Sciatic nerve (tissue), 2 donors: ENCODE results near the gene SRP14. TPM values are rescaled to one million over a fixed set of nuclear protein-coding genes. Genes with fewer than 3 reads are reported as not detected.
"Not testable (repeated sequence)": the region's sequence is repeated elsewhere in the genome, so short reads cannot be mapped to it uniquely, and the experiment has no call there.

Source experiments
- ATAC-seq: fragments of 200-7000 bp; cut with Tn5 transposase; one replicate; pipeline ENCODE4 v1.9.1; 2020; ENCODE audit warnings: mild to moderate bottlenecking, moderate library complexity
- DNase-seq: peaks from one replicate; pipeline ENCODE4 v3.0.0-alpha.2; 2020; ENCODE audit warnings: low spot score
- intact Hi-C: fragments of 100-400 bp; cut with DNase I; formaldehyde crosslinking; loops from one replicate; pipeline ENCODE4 v1.14.2; 2022
- total RNA-seq: library from RNA; stranded (reverse); fragmentation: NEBNext Ultra II Directional; extraction: Animal tissue kit (Norgen Biotek cat#: 25700); gene quantifications from one replicate; pipeline ENCODE4 v1.2.1, GENCODE V29; 2021
- donor health status: DM: no; HTN: no; CAD: no.
- donor health status: DM: no; HTN: no; CAD: no.

The SRP14 gene
- total RNA-seq, 1 donor from 2014 or later: 150 TPM

DNA sequence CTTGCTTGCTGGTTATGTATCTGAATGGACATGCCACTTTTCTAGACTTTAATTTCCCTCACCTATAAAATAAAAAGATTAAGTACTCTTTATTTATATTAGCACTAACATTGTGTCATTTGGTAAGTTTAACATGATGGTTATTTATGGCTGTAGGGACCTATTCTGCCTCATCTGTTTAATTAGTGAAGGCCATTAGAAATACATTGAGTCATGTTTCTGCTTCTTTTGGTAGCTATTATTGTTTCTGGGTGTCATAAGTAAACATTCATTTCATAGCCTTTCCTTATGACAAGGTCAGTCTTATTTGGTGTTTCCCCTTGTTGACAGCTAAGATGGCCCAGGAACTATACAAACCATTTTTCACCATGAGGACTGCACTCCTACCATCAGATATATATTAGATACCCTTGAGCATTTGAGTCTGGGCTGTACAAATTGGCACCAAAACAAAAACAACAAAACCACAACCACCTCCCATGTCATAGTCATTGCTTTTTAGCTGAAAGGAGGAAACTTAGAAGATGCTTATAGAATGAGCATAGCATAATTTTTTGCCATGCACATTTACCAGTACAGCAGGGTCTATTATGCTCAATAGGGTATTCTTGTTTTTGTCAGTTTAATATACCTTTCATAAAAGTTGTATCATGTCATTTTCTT lies 39.3 kb downstream of the SRP14 start:
- ATAC-seq (no peak), DNase-seq (no peak)
- intact Hi-C loops: no loop called here

GRCh38 chr15:39998511-39999077 lies 40.4 kb downstream of the SRP14 start:
- intact Hi-C loops: no loop called here
- ATAC-seq (no peak), DNase-seq (no peak)

DNA sequence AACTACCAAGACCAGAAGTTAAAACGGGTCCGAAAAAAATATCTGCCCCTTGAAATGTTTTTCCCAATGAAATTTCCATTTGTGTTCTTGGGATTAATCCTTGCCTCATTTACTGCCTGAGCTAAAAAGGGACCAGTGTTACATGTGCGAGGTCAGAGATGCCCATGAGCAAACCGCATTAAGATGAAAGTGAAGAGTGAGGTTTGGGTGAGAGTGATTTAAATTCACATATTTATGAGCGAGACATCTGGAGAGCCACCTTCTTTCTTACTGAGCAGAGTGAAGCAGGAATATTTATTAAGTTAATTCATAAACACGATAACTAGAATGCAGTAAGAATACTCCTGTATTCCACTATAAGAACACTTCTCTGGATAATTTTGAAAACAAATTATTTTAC lies 41.3 kb downstream of the SRP14 start:
- intact Hi-C loops: no loop called here
- DNase-seq (no peak), ATAC-seq (no peak)

DNA sequence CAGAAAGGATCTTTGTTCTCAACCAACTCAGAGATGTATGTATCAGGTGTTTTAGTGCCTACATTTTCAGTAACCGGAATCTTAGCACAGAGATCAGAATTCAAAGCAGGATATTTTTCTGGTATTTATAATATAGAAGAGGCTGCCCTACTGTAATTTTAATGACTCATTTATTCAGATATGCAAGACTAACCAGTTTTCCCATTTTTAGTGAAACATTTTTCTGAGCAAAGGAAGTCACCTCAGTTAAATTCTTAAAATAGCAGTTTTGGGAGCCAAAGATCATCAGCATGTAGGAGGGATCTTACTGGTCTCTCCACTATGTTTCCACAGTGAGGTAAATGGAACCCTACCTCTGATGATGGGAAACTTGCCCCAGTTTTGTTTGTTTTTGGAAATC lies 42.0 kb downstream of the SRP14 start:
- no peak for ATAC-seq
- no peak for DNase-seq
- intact Hi-C loops: no loop called here

- DNase-seq, ATAC-seq, intact Hi-C loops: not testable (repeated sequence)
Observed at GRCh38 chr15:39996228-39996627, 42.8 kb downstream of the SRP14 start.

GRCh38 chr15:39992953-39993352 lies 46.0 kb downstream of the SRP14 start:
- intact Hi-C loops, DNase-seq, ATAC-seq: not testable (repeated sequence)

GRCh38 chr15:39990706-39991105 lies 48.3 kb downstream of the SRP14 start:
- intact Hi-C loops: no loop called here
- no peak for DNase-seq
- ATAC-seq: no peak

GRCh38 chr15:39987821-39988220 lies 51.2 kb downstream of the SRP14 start:
- DNase-seq: no peak
- ATAC-seq: no peak
- intact Hi-C loops: no loop called here

Other genes with a start within 250 kb of the SRP14 start
- gene GPR176, start 118.9 kb downstream of the SRP14 start, total RNA-seq: 5.7 TPM
- gene EIF2AK4, start 105.1 kb downstream of the SRP14 start, total RNA-seq: 42.5 TPM
- 15.0 TPM for gene BMF, start 69.7 kb upstream of the SRP14 start, total RNA-seq
- 0.67 TPM for gene BUB1B, start 121.9 kb upstream of the SRP14 start, total RNA-seq
- 0.31 TPM for gene PAK6, start 199.9 kb upstream of the SRP14 start, total RNA-seq
- gene ANKRD63, start 243.9 kb upstream of the SRP14 start, total RNA-seq: not detected